Lung (tissue), 12 donors: Measurements from ENCODE around the gene CCDC78. TPM values are rescaled to one million over a fixed set of nuclear protein-coding genes. Genes with fewer than 3 reads are reported as not detected.

ENCODE experiments used
- ATAC-seq: fragments of 200-7000 bp; cut with Tn5 transposase; one replicate; pipeline ENCODE4 v1.9.1; 2020; ENCODE audit warnings: moderate number of reproducible peaks; ENCODE audit not compliant: insufficient read depth, low FRiP score
- DNase-seq, 3 donors: peaks; one replicate each; pipeline ENCODE4 v3.0.0-alpha.2; 2013 to 2017
- H3K27ac ChIP-seq, 2 donors: one replicate each; pipeline ENCODE4 v1.5.1; 2013; ENCODE audit warnings: mild to moderate bottlenecking in 2 of 2, moderate library complexity in 2 of 2, control low read depth in 1 of 2, inconsistent platforms in 1 of 2, low read depth in 1 of 2, low read length in 1 of 2
- H3K27me3 ChIP-seq, 3 donors: one replicate each; pipeline ENCODE4 v1.5.1; 2013; ENCODE audit warnings: low read length in 2 of 3; ENCODE audit not compliant: control insufficient read depth in 3 of 3, insufficient read depth in 3 of 3
- H3K36me3 ChIP-seq, 4 donors: one replicate each; pipeline ENCODE4 v1.5.1; 2013; ENCODE audit warnings: low read length in 4 of 4, mild to moderate bottlenecking in 1 of 4, moderate library complexity in 1 of 4; ENCODE audit not compliant: control insufficient read depth in 4 of 4, insufficient read depth in 4 of 4
- H3K4me1 ChIP-seq, 5 donors: one replicate each; pipeline ENCODE4 v1.5.1; 2013; ENCODE audit warnings: low read length in 5 of 5, mild to moderate bottlenecking in 2 of 5, moderate library complexity in 1 of 5; ENCODE audit not compliant: control insufficient read depth in 5 of 5, insufficient read depth in 5 of 5
- H3K4me3 ChIP-seq: one replicate; pipeline ENCODE4 v1.5.1; 2013; ENCODE audit warnings: mild to moderate bottlenecking, control low read depth, moderate library complexity
- H3K9ac ChIP-seq, 2 donors: one replicate each; pipeline ENCODE4 v1.5.1; 2013; ENCODE audit warnings: low read length in 2 of 2, control low read depth in 1 of 2; ENCODE audit not compliant: insufficient read depth in 1 of 2
- H3K9me3 ChIP-seq, 4 donors: one replicate each; pipeline ENCODE4 v1.5.1; 2013; ENCODE audit warnings: low read length in 3 of 4, mild to moderate bottlenecking in 1 of 4, moderate library complexity in 1 of 4; ENCODE audit not compliant: control insufficient read depth in 4 of 4, insufficient read depth in 3 of 4
- CTCF ChIP-seq: IDR thresholded peaks from 2 replicates; pipeline ENCODE4 v1.5.1; 2012; ENCODE audit warnings: mild to moderate bottlenecking; ENCODE audit errors: control extremely low read depth, extremely low read depth
- WGBS, 2 donors: extraction: QIAGEN DNeasy Blood & Tissue Kit; methylation state at CpG; one replicate each; pipeline ENCODE4 v1.1.7; 2013; 5-methylcytosine and 5-hydroxymethylcytosine counted together
- polyA plus RNA-seq, 2 donors: library from polyadenylated mRNA; stranded (reverse); fragments of 200-250 nt; gene quantifications; one replicate each; pipeline ENCODE4 v1.2.1, GENCODE V29; 2013
- total RNA-seq, 2 donors: library from RNA; depleted of rRNA in 1 of 2; stranded (reverse); fragments of >200 nt in 1 of 2; gene quantifications; one replicate each; pipeline ENCODE4 v1.2.1, GENCODE V29; 2014 to 2021
- donor health status: control.
- donor health status: control.
- donor health status: Bipolar disorder and iron deficiency.
- donor health status: healthy.
- donor health status: DM: yes; HTN: yes; CAD: no.

Gene CCDC78
- total and polyA plus RNA-seq, 4 donors: 25.6 to 71.6 (median 37.0) TPM

GRCh38 chr16:735982-736453 is 9.8 kb upstream of the CCDC78 start:
- Histone ChIP-seq H3K27me3 (no peaks in the 10 kb centered on the region), H3K4me1 (peaks cover 0 to 9% (median 5%) of the 10 kb centered on the region in 5 donors), H3K36me3 (peaks cover 5 to 53% (median 14%) of the 10 kb centered on the region in 4 donors), H3K4me3 (no peak overlapping the region), H3K9ac (no peak overlapping the region), H3K9me3 (no peaks in the 10 kb centered on the region), H3K27ac (no peak overlapping the region)
- DNase-seq: no peak
- WGBS, 2 donors: 91 to 94% methylated on average over 13 of the region's 13 CpGs
- TF ChIP-seq CTCF: no peak
- no peak for ATAC-seq

GRCh38 chr16:734981-735881 is 9.0 kb upstream of the CCDC78 start:
- TF ChIP-seq CTCF: no peak
- no peak for DNase-seq

GRCh38 chr16:734208-734980 is 8.2 kb upstream of the CCDC78 start:
- Histone ChIP-seq H3K27me3 (no peaks in the 10 kb centered on the region), H3K4me3 (no peak overlapping the region), H3K36me3 (peaks cover 5 to 58% (median 14%) of the 10 kb centered on the region in 4 donors), H3K27ac (no peak overlapping the region), H3K9me3 (no peaks in the 10 kb centered on the region), H3K9ac (no peak overlapping the region), H3K4me1 (no peaks in the 10 kb centered on the region)
- DNase-seq (no peak), ATAC-seq (no peak)
- 93 to 95% methylated on average over 49 of the region's 49 CpGs for WGBS, 2 donors
- no peak for TF ChIP-seq CTCF

More at GRCh38 chr16:734981-735881, 9.0 kb upstream of the CCDC78 start:
- H3K4me1 ChIP-seq: peaks cover 0 to 8% (median 5%) of the 10 kb centered on the region in 5 donors
- peaks cover 5 to 58% (median 14%) of the 10 kb centered on the region in 4 donors for H3K36me3 ChIP-seq
- H3K27me3 ChIP-seq: no peaks in the 10 kb centered on the region
- 95% methylated on average over 25 of the region's 25 CpGs for WGBS, 2 donors
- H3K9ac ChIP-seq: no peak overlapping the region
- no peaks in the 10 kb centered on the region for H3K9me3 ChIP-seq
- no peak for ATAC-seq
- H3K4me3 ChIP-seq: no peak overlapping the region
- H3K27ac ChIP-seq: no peak overlapping the region
